Measurements from ENCODE around the gene ZNF664. TPM values are rescaled to one million over a fixed set of nuclear protein-coding genes. Genes with fewer than 3 reads are reported as not detected.

ZNF664 gene
- total and polyA plus RNA-seq, 10 of the 15 experiments (the other 5 are each of a cell fraction or from before 2014, with no cell fraction given): 1.8 to 65.6 (median 30.8) TPM

DNA sequence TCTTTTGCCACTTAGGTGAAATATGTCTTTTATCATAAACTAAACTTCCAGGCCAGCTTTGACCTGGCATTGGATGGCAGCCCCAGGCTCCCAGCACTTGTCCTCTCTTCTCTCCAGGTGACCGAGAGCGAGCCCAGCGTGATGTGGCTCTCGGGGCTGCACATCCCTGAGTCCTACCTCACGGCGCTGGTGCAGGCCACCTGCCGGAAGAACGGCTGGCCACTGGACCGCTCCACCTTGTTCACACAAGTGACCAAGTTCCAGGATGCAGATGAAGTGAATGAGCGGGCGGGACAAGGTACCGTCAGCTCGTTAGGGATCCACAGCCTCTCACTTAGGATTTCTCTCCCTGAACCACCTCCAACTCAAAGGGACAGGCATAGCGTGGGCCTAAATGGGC, 39.8 kb upstream of the ZNF664 start (continued):
- TF ChIP-seq GATAD2B (conservative IDR thresholded peaks at IDR 0.05; ENCODE audit: low read depth): no peak
- TF ChIP-seq NFIC (IDR thresholded peaks at IDR 0.05; ENCODE audit: low read depth, low read length): no peak
- TF ChIP-seq NFXL1 (IDR thresholded peaks at IDR 0.05; ENCODE audit: borderline replicate concordance): no peak

DNA sequence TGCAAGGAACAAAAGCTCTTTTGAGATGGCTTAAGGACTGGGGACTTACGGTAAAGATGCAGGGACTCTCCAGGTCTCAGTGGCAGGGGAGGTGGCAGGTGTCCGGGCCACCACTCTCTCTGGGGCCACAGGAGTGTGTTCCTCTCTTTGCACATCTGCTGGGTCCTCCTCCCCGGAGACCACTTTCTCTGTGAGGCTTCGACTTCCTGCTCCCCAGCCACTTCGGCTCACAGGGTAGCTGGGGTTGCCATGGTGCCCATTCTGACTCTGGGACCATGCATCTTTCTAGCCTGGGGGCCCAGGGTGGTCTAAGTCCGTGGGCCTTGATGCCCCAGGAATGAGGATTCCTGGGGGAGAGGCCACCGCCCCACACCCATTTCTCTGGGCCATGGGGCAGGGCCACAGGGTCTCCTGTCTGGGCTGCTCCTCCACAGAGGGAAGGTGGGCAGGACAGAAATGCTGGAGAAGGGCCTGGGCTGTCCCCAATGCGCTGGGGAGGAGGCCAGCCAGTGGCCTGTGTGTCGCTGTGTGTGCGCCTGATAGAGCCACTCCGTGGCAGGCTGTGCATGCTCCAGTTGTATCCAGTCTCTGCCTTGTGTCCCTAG, 38.9 kb upstream of the ZNF664 start:
- ATAC-seq (no peak), FAIRE-seq (no peak), DNase-seq (ENCODE audit: low read depth, low spot score) (no peak)
- Histone ChIP-seq H2AFZ (ENCODE audit: control insufficient read depth, low read depth, low read length) (no peak overlapping the region), H3K27me3 (replicated peaks in 1 of 2; ENCODE audit: control insufficient read depth in 2 of 2, insufficient read depth in 2 of 2, low read length in 1 of 2) (no peaks in the 10 kb centered on the region; a peak in 2 of 4 replicates), H3K4me3 (no peak overlapping the region), H3K4me2 (ENCODE audit: control insufficient read depth, insufficient read depth) (no peak overlapping the region), H3K9me3 (replicated peaks; ENCODE audit: control insufficient read depth, insufficient read depth, low read length) (no peaks in the 10 kb centered on the region), H3K36me3 (ENCODE audit: control insufficient read depth in 2 of 2, insufficient read depth in 2 of 2, low read length in 1 of 2) (no peaks in the 10 kb centered on the region), H3K4me1 (ENCODE audit: control insufficient read depth, insufficient read depth, low read length) (peaks cover 11% of the 10 kb centered on the region), H3K79me2 (ENCODE audit: control insufficient read depth, insufficient read depth, low read length) (no peaks in the 10 kb centered on the region), H3K9ac (ENCODE audit: control insufficient read depth, insufficient read depth, low read length) (no peak overlapping the region), H3K27ac (ENCODE audit: control insufficient read depth, insufficient read depth) (no peak overlapping the region), H4K20me1 (ENCODE audit: control insufficient read depth, insufficient read depth) (no peaks in the 10 kb centered on the region)
- intact Hi-C loops (cut with micrococcal nuclease; ENCODE audit: unreplicated experiment) (no loop called here), in situ Hi-C loops (cut with MboI) (no loop called here)
- TF ChIP-seq FOS (IDR thresholded peaks at IDR 0.05; ENCODE audit: borderline replicate concordance, extremely low read depth, insufficient read length) (no peak), TBL1XR1 (IDR thresholded peaks at IDR 0.05; ENCODE audit: low read depth, low read length) (no peak), ATF7 (IDR thresholded peaks at IDR 0.05; ENCODE audit: low read depth) (no peak)
- TF ChIP-seq, protein P1, sequence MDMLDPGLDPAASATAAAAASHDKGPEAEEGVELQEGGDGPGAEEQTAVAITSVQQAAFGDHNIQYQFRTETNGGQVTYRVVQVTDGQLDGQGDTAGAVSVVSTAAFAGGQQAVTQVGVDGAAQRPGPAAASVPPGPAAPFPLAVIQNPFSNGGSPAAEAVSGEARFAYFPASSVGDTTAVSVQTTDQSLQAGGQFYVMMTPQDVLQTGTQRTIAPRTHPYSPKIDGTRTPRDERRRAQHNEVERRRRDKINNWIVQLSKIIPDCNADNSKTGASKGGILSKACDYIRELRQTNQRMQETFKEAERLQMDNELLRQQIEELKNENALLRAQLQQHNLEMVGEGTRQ (IDR thresholded peaks at IDR 0.05; ENCODE audit: borderline replicate concordance, low read depth, low read length): no peak
- TF ChIP-seq, protein P2, sequence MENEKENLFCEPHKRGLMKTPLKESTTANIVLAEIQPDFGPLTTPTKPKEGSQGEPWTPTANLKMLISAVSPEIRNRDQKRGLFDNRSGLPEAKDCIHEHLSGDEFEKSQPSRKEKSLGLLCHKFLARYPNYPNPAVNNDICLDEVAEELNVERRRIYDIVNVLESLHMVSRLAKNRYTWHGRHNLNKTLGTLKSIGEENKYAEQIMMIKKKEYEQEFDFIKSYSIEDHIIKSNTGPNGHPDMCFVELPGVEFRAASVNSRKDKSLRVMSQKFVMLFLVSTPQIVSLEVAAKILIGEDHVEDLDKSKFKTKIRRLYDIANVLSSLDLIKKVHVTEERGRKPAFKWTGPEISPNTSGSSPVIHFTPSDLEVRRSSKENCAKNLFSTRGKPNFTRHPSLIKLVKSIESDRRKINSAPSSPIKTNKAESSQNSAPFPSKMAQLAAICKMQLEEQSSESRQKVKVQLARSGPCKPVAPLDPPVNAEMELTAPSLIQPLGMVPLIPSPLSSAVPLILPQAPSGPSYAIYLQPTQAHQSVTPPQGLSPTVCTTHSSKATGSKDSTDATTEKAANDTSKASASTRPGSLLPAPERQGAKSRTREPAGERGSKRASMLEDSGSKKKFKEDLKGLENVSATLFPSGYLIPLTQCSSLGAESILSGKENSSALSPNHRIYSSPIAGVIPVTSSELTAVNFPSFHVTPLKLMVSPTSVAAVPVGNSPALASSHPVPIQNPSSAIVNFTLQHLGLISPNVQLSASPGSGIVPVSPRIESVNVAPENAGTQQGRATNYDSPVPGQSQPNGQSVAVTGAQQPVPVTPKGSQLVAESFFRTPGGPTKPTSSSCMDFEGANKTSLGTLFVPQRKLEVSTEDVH (IDR thresholded peaks at IDR 0.05; ENCODE audit: low read depth, partially characterized antibody): no peak
- no TSS peak for BruUV-seq (replicated peaks)
- ChIA-PET SMC1A (ENCODE audit: uncharacterized antibody, unreplicated experiment) (no interaction called here), POLR2A (no interaction called here), CTCF (no interaction called here), RAD21 (ENCODE audit: unreplicated experiment) (no interaction called here)
- 17% methylated on average over 11 of the region's 11 CpGs for WGBS (ENCODE audit: insufficient coverage, insufficient replicate concordance, low lambda C conversion rate, missing lambda C conversion rate)

Measured in GM12878 (cell line).